GM18520 (cell line): ENCODE data around the gene PLCZ1.
"Not testable (repeated sequence)": the region's sequence is repeated elsewhere in the genome, so short reads cannot be mapped to it uniquely, and the experiment has no call there.

Experiments
- ATAC-seq: cut with Tn5 transposase; IDR thresholded peaks from one replicate; pipeline ENCODE4 v1.9.1; 2021; ENCODE audit not compliant: unreplicated experiment

PLCZ1 gene

GRCh38 chr12:18737819-18738218, at the start of gene PLCZ1, which contains the start of gene CAPZA3:
Gene PLCZ1, minus strand, starts transcription at chr12:18738012. Its CDS starts 641 bp downstream, at chr12:18737371.
Gene CAPZA3, plus strand, starts transcription at chr12:18738119. Its CDS starts 150 bp downstream, at chr12:18738269.
- no peak for ATAC-seq

- ATAC-seq, result not testable (repeated sequence)
Observed at GRCh38 chr12:18785465-18785864, 47.7 kb upstream of the PLCZ1 start.

- no peak for ATAC-seq
Observed at GRCh38 chr12:18782827-18783226, 45.0 kb upstream of the PLCZ1 start.

- not testable (repeated sequence) for ATAC-seq
Observed at GRCh38 chr12:18766479-18766878, 28.7 kb upstream of the PLCZ1 start.

GRCh38 chr12:18755341-18755740, 17.5 kb upstream of the PLCZ1 start:
- no peak for ATAC-seq

- no peak for ATAC-seq
Observed at GRCh38 chr12:18754124-18754707, 16.4 kb upstream of the PLCZ1 start.

- ATAC-seq, result no peak
Observed at GRCh38 chr12:18753481-18754123, 15.8 kb upstream of the PLCZ1 start.

GRCh38 chr12:18752947-18753346, 15.1 kb upstream of the PLCZ1 start:
- ATAC-seq, result no peak

GRCh38 chr12:18752280-18752920, 14.6 kb upstream of the PLCZ1 start:
- no peak for ATAC-seq

GRCh38 chr12:18751866-18752265, 14.1 kb upstream of the PLCZ1 start:
- ATAC-seq, result no peak

GRCh38 chr12:18750085-18750484, 12.3 kb upstream of the PLCZ1 start:
- no peak for ATAC-seq

- ATAC-seq, result no peak
Observed at GRCh38 chr12:18749386-18749957, 11.7 kb upstream of the PLCZ1 start.

GRCh38 chr12:18747895-18748294, 10.1 kb upstream of the PLCZ1 start:
- ATAC-seq, result no peak

- no peak for ATAC-seq
Observed at GRCh38 chr12:18731156-18731555, 6.7 kb downstream of the PLCZ1 start.

GRCh38 chr12:18723752-18724151, 14.1 kb downstream of the PLCZ1 start:
- ATAC-seq, result no peak

- no peak for ATAC-seq
Observed at GRCh38 chr12:18721452-18721851, 16.4 kb downstream of the PLCZ1 start.

- ATAC-seq, result no peak
Observed at GRCh38 chr12:18720690-18721089, 17.1 kb downstream of the PLCZ1 start.

- ATAC-seq, result no peak
Observed at GRCh38 chr12:18719922-18720510, 17.8 kb downstream of the PLCZ1 start.

- ATAC-seq, result no peak
Observed at GRCh38 chr12:18718462-18718861, 19.4 kb downstream of the PLCZ1 start.

- no peak for ATAC-seq
Observed at GRCh38 chr12:18716236-18716635, 21.6 kb downstream of the PLCZ1 start.

- no peak for ATAC-seq
Observed at GRCh38 chr12:18706798-18707197, 31.0 kb downstream of the PLCZ1 start.

GRCh38 chr12:18703911-18704310, 33.9 kb downstream of the PLCZ1 start:
- ATAC-seq, result no peak
